ENCODE measurements around the gene GPR31.
"Not testable (repeated sequence)": the region's sequence is repeated elsewhere in the genome, so short reads cannot be mapped to it uniquely, and the experiment has no call there.

GPR31 gene

DNA sequence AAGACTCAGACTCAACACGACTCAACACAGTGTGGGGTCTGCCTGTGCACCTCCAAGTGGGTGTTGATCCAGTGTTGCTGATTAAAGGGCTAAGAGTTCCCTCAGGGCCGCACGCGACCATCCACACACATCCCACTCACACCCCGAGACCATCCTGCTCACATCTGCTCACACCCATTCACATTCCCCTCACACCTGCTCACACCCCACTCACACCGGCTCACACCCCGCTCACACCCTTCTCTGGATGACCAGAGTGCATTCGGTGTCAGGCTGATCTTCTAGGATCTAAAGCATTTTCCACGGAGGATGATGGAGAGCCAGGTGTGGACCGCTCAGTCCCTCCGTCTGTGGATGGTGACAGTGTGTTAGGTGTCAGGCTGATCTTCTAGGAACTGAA lies 13.5 kb upstream of the GPR31 start:
- DNase-seq; in situ Hi-C loops (cut with MboI; ENCODE audit: low pct_unique_long_range_greater_than_20kb, low sequenced_read_pairs): not testable (repeated sequence)

DNA sequence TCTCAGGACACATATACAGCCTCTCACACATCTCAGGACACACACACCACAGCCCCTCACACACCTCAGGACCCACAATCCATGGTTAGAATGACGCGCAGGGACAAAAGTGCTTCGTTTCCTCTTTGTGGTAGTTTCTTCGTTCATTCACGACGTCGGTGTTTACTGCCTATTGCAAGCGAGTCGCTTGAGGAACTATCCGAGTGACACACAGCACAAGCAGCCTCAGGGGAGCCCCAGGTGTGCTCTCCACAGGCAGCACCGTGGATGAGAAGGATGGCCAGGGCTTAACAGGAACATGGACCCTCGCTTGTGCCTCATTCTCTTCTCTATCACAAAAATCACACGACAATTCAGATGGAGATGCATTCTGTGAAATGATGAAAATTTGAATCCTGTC lies 12.1 kb upstream of the GPR31 start:
- in situ Hi-C loops (cut with MboI; ENCODE audit: low pct_unique_long_range_greater_than_20kb, low sequenced_read_pairs); DNase-seq: not testable (repeated sequence)

DNA sequence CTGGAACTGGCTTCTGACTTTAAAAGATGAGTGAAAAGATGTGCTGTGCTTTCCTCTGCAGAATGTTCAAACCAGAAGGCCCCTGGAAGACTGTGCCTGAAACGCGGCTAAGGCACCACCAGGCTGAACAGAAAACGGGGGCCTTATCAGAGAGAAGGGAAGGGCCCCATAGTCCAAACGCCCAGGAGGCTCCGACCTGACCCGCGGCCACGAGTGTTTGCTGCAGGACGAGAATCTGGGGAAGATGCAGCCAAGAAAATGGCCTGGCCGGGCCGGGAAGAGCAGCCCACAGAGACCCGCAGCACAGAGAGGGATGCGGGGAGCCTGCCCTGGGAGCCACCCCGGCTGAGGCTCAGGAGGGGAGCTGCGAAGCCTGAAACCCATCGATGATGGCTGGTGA lies 10.5 kb upstream of the GPR31 start:
- in situ Hi-C loops (cut with MboI; ENCODE audit: low pct_unique_long_range_greater_than_20kb, low sequenced_read_pairs); DNase-seq: not testable (repeated sequence)

DNA sequence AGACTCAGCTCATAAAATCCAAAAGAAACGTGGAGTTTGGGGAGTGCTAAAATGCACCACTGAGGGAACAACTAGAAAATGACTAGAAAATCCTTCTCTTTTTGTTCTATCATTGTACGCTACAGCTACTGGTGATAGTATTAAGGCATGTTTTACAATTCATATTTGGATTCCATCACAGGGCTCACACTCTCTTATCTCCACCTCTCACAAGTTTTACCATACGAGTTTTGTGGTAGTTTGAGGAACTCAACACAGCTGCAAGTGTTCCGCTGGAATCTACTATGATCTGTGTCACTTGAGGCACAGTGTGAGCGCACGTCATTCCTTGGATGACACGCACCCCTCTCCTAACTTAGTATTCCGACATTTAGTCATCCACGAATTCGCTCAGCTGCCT lies 9.9 kb upstream of the GPR31 start:
- DNase-seq; in situ Hi-C loops (cut with MboI; ENCODE audit: low pct_unique_long_range_greater_than_20kb, low sequenced_read_pairs): not testable (repeated sequence)

DNA sequence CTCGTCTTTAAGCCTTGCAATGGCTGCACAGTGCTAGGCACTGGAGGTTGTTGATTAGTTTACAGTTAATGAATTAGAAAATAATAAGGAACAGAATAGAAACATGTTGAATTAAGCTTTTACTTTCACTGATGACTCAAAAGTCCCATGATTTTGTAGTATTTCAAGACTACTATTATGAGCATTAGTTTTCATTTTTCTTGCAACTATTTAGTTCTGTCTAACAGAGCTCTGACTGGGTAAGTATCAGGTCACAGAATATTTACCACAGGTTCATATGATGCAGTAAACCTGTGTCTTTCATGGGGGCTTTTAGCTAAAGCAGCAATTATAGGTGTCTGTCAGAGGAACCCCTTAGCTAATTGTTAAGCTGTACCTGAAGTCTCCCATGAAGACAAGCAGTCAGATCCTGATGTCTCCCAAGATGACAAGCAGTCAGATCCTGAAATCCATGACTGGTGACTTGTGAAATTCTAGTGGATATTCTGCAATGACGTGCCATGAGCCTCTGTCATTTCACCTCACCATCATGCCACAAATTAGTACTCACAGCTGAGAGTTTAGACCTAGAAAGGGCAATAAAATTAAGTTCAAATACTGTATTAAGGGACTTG lies 8.2 kb upstream of the GPR31 start:
- no peak for DNase-seq
- in situ Hi-C loops (cut with MboI; ENCODE audit: low pct_unique_long_range_greater_than_20kb, low sequenced_read_pairs) = no loop called here

DNA sequence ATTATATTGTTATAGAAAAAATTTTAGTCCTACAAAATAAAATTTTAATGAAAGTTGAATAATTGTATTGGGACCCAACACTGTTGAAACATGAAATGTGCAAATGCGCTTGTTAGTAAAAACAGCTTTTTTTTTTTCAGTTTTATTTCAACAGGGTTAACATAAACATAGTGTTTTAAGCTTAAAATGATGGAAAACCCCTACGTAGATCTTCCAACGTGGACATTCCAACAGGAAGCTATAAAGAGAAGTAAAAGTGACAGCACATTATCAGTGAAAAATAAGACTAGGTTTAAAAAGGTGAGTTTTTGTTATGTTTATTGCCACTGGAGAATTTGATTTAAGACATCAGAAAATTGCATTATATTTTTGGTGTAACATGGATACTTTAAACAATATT lies 6.5 kb upstream of the GPR31 start:
- no peak for DNase-seq
- in situ Hi-C loops (cut with MboI; ENCODE audit: low pct_unique_long_range_greater_than_20kb, low sequenced_read_pairs) = no loop called here

DNA sequence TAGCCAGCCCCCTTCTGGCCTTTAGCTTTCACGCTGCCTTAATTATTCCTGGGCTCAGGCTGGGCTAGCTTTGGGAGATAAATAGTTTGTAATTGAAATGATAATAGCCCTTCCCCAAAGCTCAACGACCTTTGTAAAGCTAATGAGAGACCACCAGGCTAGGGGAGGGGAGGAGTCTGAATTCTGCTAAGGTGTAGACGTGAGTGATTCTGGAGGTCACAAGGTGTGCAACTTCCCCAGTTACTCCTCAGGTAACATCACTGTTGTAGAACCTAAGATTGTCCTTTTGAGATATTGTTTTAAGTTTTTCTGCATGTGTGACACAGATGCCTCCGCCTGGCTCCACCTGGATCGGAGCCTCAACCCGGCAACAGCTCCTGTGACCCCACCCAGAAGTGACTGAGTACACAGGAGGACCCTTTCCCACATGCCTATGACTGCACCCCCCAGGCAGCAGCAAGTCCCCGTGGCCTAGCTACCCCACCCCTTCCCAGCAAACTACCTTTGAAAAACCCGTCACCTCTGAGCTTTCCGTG lies 5.8 kb upstream of the GPR31 start:
- in situ Hi-C loops (cut with MboI; ENCODE audit: low pct_unique_long_range_greater_than_20kb, low sequenced_read_pairs) = no loop called here
- DNase-seq = no peak

DNA sequence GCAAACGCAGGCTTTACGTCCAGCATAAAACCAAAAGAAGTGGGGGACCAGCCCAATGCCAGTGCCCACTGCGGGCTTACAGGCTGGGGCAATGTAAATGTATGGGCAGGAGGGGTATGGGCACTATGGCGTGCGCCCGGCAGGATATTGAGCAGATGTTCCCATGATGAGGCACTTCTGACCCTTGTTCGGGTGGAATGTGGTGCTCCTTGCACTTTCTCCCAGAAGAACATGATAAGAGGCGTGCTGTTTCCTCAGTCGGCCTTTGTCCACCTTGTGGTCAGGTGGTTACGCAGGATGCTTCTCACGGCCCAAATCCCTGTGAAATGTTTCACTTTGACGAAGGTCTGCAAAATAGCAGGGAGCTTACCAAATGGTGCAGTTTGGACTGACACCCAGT lies 4.8 kb upstream of the GPR31 start:
- DNase-seq = no peak
- in situ Hi-C loops (cut with MboI; ENCODE audit: low pct_unique_long_range_greater_than_20kb, low sequenced_read_pairs) = no loop called here

DNA sequence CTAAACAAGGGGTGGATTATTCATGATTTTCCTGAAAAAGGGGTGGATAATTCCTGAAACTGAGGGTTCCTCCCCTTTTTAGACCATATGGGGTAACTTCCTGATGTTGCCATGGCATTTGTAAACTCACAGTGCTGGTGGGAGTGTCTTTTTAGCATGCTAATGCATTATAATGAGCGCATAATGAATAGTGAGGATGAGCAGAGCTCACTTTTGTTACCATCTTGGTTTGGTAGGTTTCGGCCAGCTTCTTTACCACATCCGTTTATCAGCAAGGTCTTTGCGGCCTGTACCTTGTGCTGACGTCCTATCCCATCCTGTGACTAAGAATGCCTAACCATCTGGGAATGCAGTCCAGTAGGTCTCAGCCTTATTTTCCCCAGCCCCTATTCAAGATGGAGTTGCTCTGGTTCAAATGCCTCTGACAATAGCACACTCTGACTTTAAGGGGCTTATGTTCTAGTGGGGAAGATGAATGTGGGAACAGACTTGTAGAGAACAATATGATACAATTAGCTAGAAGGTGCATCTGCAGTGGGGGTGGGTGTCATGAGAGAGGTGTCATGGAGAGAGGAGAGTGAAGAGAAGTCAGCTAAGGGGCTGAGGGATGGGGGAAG lies 4.2 kb upstream of the GPR31 start:
- DNase-seq = no peak
- in situ Hi-C loops (cut with MboI; ENCODE audit: low pct_unique_long_range_greater_than_20kb, low sequenced_read_pairs) = no loop called here

DNA sequence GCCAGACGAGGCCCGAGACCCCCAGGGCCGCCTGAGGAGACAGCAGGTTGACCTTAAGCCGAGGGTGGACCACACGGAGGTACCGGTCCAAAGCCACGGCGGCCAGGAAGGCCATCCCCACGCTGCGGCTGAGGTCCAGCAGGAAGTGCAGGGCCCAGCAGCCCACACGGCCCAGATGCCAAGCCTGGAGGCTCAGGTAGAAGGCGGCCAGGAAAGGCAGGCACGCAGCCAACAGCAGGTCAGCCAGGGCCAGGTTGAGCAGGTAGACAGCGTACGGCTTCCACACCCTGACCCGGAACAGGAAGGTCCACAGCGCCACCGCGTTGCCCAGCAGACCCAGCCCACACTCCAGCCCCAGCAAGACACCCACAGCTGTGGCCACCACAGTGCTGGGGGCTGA lies 366 bp downstream of the GPR31 start:
- in situ Hi-C loops (cut with MboI; ENCODE audit: low pct_unique_long_range_greater_than_20kb, low sequenced_read_pairs) = no loop called here

DNA sequence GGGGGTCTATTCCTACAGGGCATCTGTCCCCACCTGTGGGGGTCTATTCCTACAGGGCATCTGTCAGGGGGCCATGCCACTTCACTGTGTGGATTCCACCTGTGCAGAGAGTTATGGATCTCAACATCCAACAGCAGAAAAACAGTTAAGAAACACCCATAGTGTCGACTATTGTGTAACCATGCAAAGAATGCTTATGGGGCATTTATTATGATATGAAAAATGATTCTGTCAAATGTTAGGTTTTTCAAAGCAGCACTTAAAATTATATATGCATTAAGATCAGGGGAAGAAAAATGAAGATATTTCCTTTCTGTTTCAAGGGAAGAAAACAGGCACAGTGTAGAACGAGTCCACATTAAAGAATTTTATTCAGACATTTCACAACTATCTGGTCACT lies 2.9 kb downstream of the GPR31 start:
- no peak for DNase-seq
- in situ Hi-C loops (cut with MboI; ENCODE audit: low pct_unique_long_range_greater_than_20kb, low sequenced_read_pairs) = no loop called here

More for the DNA sequence above, 366 bp downstream of the GPR31 start:
- no peak for DNase-seq

DNA sequence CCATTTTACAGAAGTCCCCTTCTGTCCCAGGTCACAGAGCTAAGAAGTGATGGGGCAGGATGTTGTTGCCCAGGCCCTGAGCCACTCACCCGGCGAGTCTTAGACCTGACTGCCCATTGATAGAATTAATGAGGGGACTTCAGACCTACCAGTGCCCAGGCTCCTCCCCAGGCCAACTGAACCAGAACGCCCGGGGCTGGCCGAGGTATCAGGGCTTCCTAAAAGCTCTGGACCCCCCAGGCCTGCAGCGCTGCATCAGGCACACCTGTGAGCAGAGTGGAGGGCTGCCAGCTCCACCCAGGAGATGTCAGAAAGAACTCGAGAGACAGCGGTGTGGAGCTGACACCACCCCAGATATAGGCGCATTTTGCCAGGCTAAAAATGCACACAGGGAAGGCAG lies 3.5 kb downstream of the GPR31 start:
- no peak for DNase-seq
- in situ Hi-C loops (cut with MboI; ENCODE audit: low pct_unique_long_range_greater_than_20kb, low sequenced_read_pairs) = no loop called here

DNA sequence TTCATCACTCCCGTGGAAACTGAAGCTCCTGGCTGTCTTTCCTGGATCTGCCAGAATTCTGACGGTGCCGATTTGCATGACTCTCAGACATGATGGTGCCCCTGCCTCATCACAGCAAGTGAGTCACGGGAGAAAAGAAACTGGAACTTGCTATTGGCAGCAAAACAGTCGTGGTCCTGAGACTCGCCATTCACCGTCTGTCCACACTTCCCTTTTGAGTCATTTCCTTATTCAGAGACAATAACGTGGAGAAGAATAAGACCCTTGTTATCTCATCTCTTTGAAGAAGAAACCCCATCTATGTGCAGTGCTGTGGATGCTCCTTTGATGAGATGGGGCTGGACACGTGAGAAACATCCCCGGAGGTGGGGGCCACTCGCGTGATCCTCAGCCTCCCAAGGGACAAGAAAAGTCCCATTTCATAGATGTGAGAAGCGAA lies 4.2 kb downstream of the GPR31 start:
- DNase-seq = peak; percentile 3
- in situ Hi-C loops (cut with MboI; ENCODE audit: low pct_unique_long_range_greater_than_20kb, low sequenced_read_pairs) = no loop called here

DNA sequence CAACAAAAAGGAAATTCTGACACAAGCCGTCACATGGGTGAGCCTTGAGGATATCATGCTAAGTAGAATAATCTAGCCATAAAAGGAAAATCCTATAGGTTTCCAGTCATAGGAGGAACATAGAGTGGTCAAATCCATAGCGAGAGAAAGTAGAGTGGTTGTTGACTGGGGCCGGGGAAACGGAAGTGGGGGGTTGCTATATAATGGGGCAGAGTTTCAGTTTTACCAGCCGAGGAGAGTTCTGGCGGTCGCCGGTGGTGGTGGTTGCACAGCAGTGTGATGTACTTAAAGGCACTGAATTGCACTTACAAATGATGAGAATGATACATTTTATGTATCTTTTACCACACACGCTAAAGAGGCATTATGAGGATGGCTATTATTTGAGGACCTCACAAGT lies 4.9 kb downstream of the GPR31 start:
- DNase-seq = no peak
- in situ Hi-C loops (cut with MboI; ENCODE audit: low pct_unique_long_range_greater_than_20kb, low sequenced_read_pairs) = no loop called here

DNA sequence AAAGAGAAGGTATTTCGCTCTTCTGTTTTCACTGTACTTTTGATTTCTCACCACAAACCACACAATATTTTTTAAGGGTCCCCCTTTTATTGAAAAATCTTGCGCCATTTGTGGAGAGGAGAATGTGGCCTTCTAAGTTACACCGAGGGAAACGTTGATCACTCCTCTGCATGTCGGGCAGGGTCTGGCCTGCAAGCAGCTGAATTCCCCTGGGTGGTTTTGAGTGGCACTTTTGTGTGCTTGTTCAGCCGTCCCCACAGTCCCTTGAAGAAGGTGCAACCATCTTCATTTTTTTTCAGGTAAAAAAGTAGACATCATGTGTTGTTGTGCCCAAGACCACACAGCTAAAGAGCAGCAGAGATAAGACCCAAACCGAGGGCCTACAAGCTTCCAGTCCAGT lies 6.1 kb downstream of the GPR31 start:
- in situ Hi-C loops (cut with MboI; ENCODE audit: low pct_unique_long_range_greater_than_20kb, low sequenced_read_pairs) = no loop called here

DNA sequence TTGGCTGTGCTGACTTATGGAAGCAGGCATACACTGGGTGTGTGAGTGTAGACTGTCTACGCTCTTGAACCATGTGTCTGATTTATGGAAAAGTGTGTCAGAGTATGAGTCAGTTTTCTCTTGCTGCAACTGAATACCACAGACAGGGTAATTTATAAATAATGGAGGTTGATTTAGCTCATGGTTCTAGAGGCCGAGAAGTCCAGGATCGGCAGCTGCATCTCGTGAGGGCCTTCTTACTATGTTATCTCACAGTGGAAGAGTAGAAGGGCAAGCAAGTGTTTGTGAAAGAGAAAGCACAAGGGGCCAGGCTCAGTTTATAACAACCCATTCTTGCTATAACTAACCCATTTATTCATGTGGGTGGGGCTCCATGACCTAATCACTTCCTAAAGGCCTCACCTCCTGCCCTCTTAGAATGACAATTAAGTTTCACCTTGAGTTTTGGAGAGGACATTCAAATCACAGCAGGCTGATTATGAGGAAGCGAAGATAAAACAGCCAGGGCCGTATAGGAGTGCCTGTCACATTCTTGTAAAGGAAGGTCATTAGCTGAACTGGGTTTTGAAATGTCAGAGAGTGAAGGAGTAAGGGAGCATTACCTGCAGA lies 6.7 kb downstream of the GPR31 start:
- DNase-seq = no peak
- in situ Hi-C loops (cut with MboI; ENCODE audit: low pct_unique_long_range_greater_than_20kb, low sequenced_read_pairs) = no loop called here

More for the DNA sequence above, 6.1 kb downstream of the GPR31 start:
- no peak for DNase-seq

DNA sequence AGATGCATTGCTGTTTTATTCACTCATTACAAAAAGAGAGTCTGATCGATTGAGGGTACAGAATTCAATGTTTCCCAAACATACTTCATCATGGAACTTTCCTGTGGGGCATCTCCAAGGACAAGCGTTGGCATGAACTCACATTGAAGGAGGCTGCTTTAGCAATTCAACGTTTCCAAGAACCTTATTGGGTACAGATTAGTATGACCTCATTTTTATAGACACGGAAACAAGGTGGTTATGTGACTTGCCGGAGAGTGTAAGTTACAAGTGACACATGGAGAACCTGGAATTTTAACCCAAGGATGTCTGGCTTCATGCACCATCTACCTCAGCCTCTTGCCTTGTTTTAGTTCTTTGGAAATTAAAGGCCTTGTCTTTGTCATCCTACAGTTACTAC lies 8.8 kb downstream of the GPR31 start:
- no peak for DNase-seq
- in situ Hi-C loops (cut with MboI; ENCODE audit: low pct_unique_long_range_greater_than_20kb, low sequenced_read_pairs) = no loop called here

DNA sequence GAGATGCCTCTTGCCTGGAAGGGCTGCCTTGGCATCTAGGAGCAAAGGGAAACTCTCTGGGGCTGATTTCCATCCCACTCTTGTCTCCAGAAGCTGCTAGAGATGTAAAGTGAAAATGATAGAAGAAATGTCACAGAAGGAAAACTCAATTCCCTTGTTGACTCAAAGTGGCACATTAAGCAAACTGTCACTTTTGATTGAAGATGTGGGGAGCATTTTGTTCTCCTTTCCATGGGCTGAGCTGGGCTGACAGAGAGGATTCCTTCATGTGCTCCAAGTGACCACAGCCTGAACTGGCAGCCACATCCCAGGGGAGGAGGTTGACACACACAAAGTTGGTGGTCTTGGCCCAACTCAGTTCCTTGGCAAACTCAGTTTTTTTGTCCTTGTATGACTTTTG lies 9.8 kb downstream of the GPR31 start:
- DNase-seq = no peak
- in situ Hi-C loops (cut with MboI; ENCODE audit: low pct_unique_long_range_greater_than_20kb, low sequenced_read_pairs) = no loop called here

DNA sequence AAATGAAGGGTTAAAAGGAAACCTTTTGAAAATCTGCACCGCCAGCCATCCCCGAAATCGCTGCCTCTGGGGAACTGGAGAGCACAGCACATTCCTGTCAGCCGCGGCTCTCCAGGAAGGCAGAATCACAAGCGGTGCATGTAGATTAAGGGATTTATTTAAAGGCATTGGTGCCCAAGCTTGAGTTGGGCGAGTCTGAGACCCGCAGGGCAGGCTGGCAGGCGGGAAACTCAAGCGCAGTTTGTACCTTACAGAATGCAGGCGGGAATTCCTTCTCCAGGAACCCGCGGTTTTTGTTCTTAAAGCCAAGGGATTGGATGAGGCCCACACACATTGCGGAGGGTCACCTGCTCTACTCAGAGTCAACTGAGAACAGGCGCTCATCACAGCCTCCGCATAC lies 10.8 kb downstream of the GPR31 start:
- DNase-seq = no peak
- in situ Hi-C loops (cut with MboI; ENCODE audit: low pct_unique_long_range_greater_than_20kb, low sequenced_read_pairs) = no loop called here

DNA sequence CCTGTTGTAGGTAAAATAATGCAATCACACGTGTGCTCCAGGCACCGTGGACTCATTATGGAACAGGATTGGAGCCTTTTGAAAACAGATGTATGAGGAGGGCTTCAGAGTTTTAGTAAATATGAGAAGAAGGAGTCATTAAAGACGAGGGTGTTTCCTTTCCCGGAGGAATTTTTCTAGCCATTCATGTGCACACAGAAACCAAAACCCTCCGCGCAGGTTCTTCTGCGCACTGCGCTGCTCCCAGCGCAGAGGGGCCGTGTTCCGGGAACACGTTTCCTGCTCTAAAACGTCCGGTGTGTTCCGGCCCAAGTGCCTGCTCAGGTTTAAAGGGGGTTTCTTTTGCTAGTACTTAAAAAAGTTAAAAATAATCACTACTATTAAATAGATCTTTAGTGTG lies 11.6 kb downstream of the GPR31 start:
- in situ Hi-C loops (cut with MboI; ENCODE audit: low pct_unique_long_range_greater_than_20kb, low sequenced_read_pairs) = no loop called here
- no peak for DNase-seq

DNA sequence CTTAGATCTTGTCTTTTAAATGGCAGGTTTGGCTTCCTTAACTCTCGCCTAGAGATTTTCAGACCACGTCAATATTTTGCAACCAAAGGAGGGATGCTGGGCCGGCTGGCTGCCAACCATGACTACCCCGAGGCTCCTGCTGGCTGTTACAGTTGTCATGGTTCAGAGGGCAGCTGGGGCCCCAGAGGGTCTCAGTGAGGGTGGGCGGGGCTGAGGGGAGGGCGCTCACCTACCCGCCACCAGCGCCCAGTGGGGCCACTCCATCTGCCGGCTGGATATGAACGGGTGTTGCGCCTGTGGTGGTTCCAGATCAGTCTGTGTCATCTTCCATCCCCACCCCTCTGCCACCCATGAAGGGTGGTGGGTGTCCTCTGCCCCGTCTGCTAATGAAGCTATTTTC lies 12.3 kb downstream of the GPR31 start:
- in situ Hi-C loops (cut with MboI; ENCODE audit: low pct_unique_long_range_greater_than_20kb, low sequenced_read_pairs) = no loop called here
- DNase-seq = no peak

All from KBM-7 (cell line).